Stimulated activated memory B cell treated with anti-CD40 and anti-IgM and Interleukin-4, amounts not matched to agents 10 μg/mL and 1 μg/mL and 100 μg/mL, for 72 hours (primary cell): ENCODE results near the gene HMCN1.

Source experiments
- ATAC-seq: fragments of 150-1000 bp; cut with Tn5 transposase; 2 replicates; pipeline ENCODE4 v1.10.0; 2021
- H3K27ac Mint-ChIP-seq: one replicate; pipeline ENCODE4 v1.8.0; 2022; ENCODE audit warnings: mild to moderate bottlenecking, mixed read lengths
- H3K27me3 Mint-ChIP-seq: one replicate; pipeline ENCODE4 v1.8.0; 2022; ENCODE audit warnings: mixed read lengths
- H3K36me3 Mint-ChIP-seq: one replicate; pipeline ENCODE4 v1.8.0; 2022; ENCODE audit warnings: mixed read lengths
- H3K4me1 Mint-ChIP-seq: one replicate; pipeline ENCODE4 v1.8.0; 2022; ENCODE audit warnings: mixed read lengths
- H3K4me3 Mint-ChIP-seq: one replicate; pipeline ENCODE4 v1.8.0; 2022; ENCODE audit warnings: mild to moderate bottlenecking, moderate library complexity, mixed read lengths
- H3K9me3 Mint-ChIP-seq: one replicate; pipeline ENCODE4 v1.8.0; 2022; ENCODE audit warnings: mixed read lengths

HMCN1 gene

GRCh38 chr1:185733818-185734735 lies at the start of gene HMCN1:
Gene HMCN1 (plus strand): TSS chr1:185734391. CDS start chr1:185734780, 389 bp downstream.
- peaks cover 68% of the 10 kb centered on the region for H3K27me3 Mint-ChIP-seq
- H3K36me3 Mint-ChIP-seq: peaks cover 15% of the 10 kb centered on the region
- H3K4me1 Mint-ChIP-seq: peaks cover 25% of the 10 kb centered on the region
- peak within 1 kb of the TSS; percentile 9 for H3K27ac Mint-ChIP-seq
- H3K9me3 Mint-ChIP-seq: peaks cover 20% of the 10 kb centered on the region
- peak; percentile 50 for ATAC-seq
- H3K4me3 Mint-ChIP-seq: peak within 1 kb of the TSS; percentile 61

GRCh38 chr1:185686821-185687778 lies 47.1 kb upstream of the HMCN1 start:
- ATAC-seq: no peak
- peaks cover 5% of the 10 kb centered on the region for H3K36me3 Mint-ChIP-seq

GRCh38 chr1:185690527-185690926 lies 43.7 kb upstream of the HMCN1 start:
- no peak for ATAC-seq
- peaks cover 14% of the 10 kb centered on the region for H3K4me1 Mint-ChIP-seq
- H3K27me3 Mint-ChIP-seq: peaks cover 12% of the 10 kb centered on the region
- no peak overlapping the region for H3K27ac Mint-ChIP-seq
- H3K36me3 Mint-ChIP-seq: peaks cover 6% of the 10 kb centered on the region
- no peak overlapping the region for H3K4me3 Mint-ChIP-seq
- H3K9me3 Mint-ChIP-seq: no peaks in the 10 kb centered on the region

More at GRCh38 chr1:185686821-185687778, 47.1 kb upstream of the HMCN1 start:
- H3K4me1 Mint-ChIP-seq: no peaks in the 10 kb centered on the region
- no peak overlapping the region for H3K4me3 Mint-ChIP-seq
- H3K27me3 Mint-ChIP-seq: peaks cover 8% of the 10 kb centered on the region
- H3K27ac Mint-ChIP-seq: no peak overlapping the region
- no peaks in the 10 kb centered on the region for H3K9me3 Mint-ChIP-seq

- peaks cover 6% of the 10 kb centered on the region for H3K36me3 Mint-ChIP-seq
- ATAC-seq: peak; percentile 52
- H3K4me1 Mint-ChIP-seq: peaks cover 14% of the 10 kb centered on the region
- H3K27me3 Mint-ChIP-seq: peaks cover 12% of the 10 kb centered on the region
- H3K9me3 Mint-ChIP-seq: no peaks in the 10 kb centered on the region
- H3K27ac Mint-ChIP-seq: peak overlapping the region; percentile 99
- H3K4me3 Mint-ChIP-seq: peak overlapping the region; percentile 82
Measured at GRCh38 chr1:185693654-185694053, 40.5 kb upstream of the HMCN1 start.

- ATAC-seq: peak; percentile 87
- Mint-ChIP-seq H3K27me3 (peaks cover 15% of the 10 kb centered on the region), H3K4me3 (peak overlapping the region; percentile 82), H3K27ac (peak overlapping the region; percentile 99), H3K36me3 (peaks cover 6% of the 10 kb centered on the region), H3K9me3 (no peaks in the 10 kb centered on the region), H3K4me1 (peaks cover 14% of the 10 kb centered on the region)
Measured at GRCh38 chr1:185694081-185694480, 40.1 kb upstream of the HMCN1 start.

GRCh38 chr1:185695299-185695698 lies 38.9 kb upstream of the HMCN1 start:
- Mint-ChIP-seq H3K9me3 (no peaks in the 10 kb centered on the region), H3K4me3 (no peak overlapping the region), H3K4me1 (peaks cover 14% of the 10 kb centered on the region), H3K36me3 (peaks cover 6% of the 10 kb centered on the region), H3K27ac (no peak overlapping the region), H3K27me3 (peaks cover 27% of the 10 kb centered on the region)
- ATAC-seq: no peak

- Mint-ChIP-seq H3K27ac (no peak overlapping the region), H3K27me3 (peaks cover 37% of the 10 kb centered on the region), H3K4me1 (peaks cover 14% of the 10 kb centered on the region), H3K36me3 (peaks cover 6% of the 10 kb centered on the region), H3K4me3 (no peak overlapping the region), H3K9me3 (no peaks in the 10 kb centered on the region)
- no peak for ATAC-seq
Measured at GRCh38 chr1:185696422-185697150, 37.6 kb upstream of the HMCN1 start.

- Mint-ChIP-seq H3K4me3 (no peak overlapping the region), H3K27me3 (peaks cover 30% of the 10 kb centered on the region), H3K9me3 (no peaks in the 10 kb centered on the region), H3K4me1 (no peaks in the 10 kb centered on the region), H3K27ac (no peak overlapping the region), H3K36me3 (no peaks in the 10 kb centered on the region)
- ATAC-seq: no peak
Measured at GRCh38 chr1:185699874-185700273, 34.3 kb upstream of the HMCN1 start.

GRCh38 chr1:185701650-185702049 lies 32.5 kb upstream of the HMCN1 start:
- H3K36me3 Mint-ChIP-seq: no peaks in the 10 kb centered on the region
- no peaks in the 10 kb centered on the region for H3K9me3 Mint-ChIP-seq
- no peak for ATAC-seq
- H3K4me3 Mint-ChIP-seq: no peak overlapping the region
- peaks cover 34% of the 10 kb centered on the region for H3K27me3 Mint-ChIP-seq
- no peaks in the 10 kb centered on the region for H3K4me1 Mint-ChIP-seq
- H3K27ac Mint-ChIP-seq: no peak overlapping the region

- ATAC-seq: no peak
- Mint-ChIP-seq H3K36me3 (peaks cover 6% of the 10 kb centered on the region), H3K27ac (no peak overlapping the region), H3K4me1 (no peaks in the 10 kb centered on the region), H3K9me3 (no peaks in the 10 kb centered on the region), H3K4me3 (no peak overlapping the region), H3K27me3 (peaks cover 53% of the 10 kb centered on the region)
Measured at GRCh38 chr1:185704181-185704580, 30.0 kb upstream of the HMCN1 start.

GRCh38 chr1:185716095-185716494 lies 18.1 kb upstream of the HMCN1 start:
- Mint-ChIP-seq H3K27me3 (peaks cover 16% of the 10 kb centered on the region), H3K36me3 (no peaks in the 10 kb centered on the region), H3K27ac (no peak overlapping the region), H3K4me1 (peaks cover 6% of the 10 kb centered on the region), H3K9me3 (peaks cover 6% of the 10 kb centered on the region), H3K4me3 (no peak overlapping the region)
- no peak for ATAC-seq

- Mint-ChIP-seq H3K27ac (no peak overlapping the region), H3K36me3 (no peaks in the 10 kb centered on the region), H3K4me1 (peaks cover 6% of the 10 kb centered on the region), H3K27me3 (peaks cover 16% of the 10 kb centered on the region), H3K4me3 (no peak overlapping the region), H3K9me3 (peaks cover 3% of the 10 kb centered on the region)
- no peak for ATAC-seq
Measured at GRCh38 chr1:185719021-185719420, 15.2 kb upstream of the HMCN1 start.

- no peak overlapping the region for H3K4me3 Mint-ChIP-seq
- peaks cover 16% of the 10 kb centered on the region for H3K27me3 Mint-ChIP-seq
- H3K27ac Mint-ChIP-seq: no peak overlapping the region
- ATAC-seq: no peak
- peaks cover 3% of the 10 kb centered on the region for H3K9me3 Mint-ChIP-seq
- H3K36me3 Mint-ChIP-seq: no peaks in the 10 kb centered on the region
- peaks cover 6% of the 10 kb centered on the region for H3K4me1 Mint-ChIP-seq
Measured at GRCh38 chr1:185720633-185721272, 13.4 kb upstream of the HMCN1 start.

GRCh38 chr1:185721553-185721952 lies 12.6 kb upstream of the HMCN1 start:
- no peak overlapping the region for H3K27ac Mint-ChIP-seq
- no peaks in the 10 kb centered on the region for H3K9me3 Mint-ChIP-seq
- no peaks in the 10 kb centered on the region for H3K36me3 Mint-ChIP-seq
- no peaks in the 10 kb centered on the region for H3K4me1 Mint-ChIP-seq
- H3K27me3 Mint-ChIP-seq: peaks cover 16% of the 10 kb centered on the region
- no peak for ATAC-seq
- H3K4me3 Mint-ChIP-seq: no peak overlapping the region
